ENCODE data around the gene PCK1.
"Not testable (repeated sequence)": the region's sequence is repeated elsewhere in the genome, so short reads cannot be mapped to it uniquely, and the experiment has no call there.

PCK1 gene

DNA sequence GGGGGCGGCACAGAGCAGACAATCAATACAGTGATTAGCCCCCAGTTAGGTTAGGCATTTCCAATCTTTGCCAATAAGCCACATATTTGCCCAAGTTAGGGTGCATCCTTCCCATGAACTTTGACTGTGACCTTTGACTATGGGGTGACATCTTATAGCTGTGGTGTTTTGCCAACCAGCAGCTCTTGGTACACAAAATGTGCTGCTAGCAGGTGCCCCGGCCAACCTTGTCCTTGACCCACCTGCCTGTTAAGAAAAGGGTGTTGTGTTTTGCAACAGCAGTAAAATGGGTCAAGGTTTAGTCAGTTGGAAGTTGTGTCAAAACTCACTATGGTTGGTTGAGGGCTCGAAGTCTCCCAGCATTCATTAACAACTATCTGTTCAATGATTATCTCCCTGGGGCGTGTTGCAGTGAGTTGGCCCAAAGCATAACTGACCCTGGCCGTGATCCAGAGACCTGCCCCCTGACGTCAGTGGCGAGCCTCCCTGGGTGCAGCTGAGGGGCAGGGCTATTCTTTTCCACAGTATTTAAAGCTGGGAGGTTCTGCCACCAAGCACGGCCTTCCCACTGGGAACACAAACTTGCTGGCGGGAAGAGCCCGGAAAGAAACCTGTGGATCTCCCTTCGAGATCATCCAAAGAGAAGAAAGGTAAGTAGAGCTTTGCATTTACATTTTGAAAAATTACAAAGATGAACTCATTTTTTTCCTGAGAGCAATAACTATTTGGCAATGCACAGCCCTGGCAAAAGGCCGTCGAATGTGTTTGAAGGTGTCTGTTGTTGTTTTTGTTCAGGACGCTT is at the start of gene PCK1:
PCK1 (plus strand) TSS at position 557 of the 802 bp plus-strand sequence. CDS start 302 bp downstream, outside the sequence.
- no peak within 1 kb of the TSS for H2AFZ ChIP-seq (ENCODE audit: low read depth, low read length)
- no peak within 1 kb of the TSS for H3K4me3 ChIP-seq (ENCODE audit: low read length)
- no peaks in the 10 kb centered on the region for H3K79me2 ChIP-seq (ENCODE audit: low read length)
- no peaks in the 10 kb centered on the region for H3K9me3 ChIP-seq (ENCODE audit: insufficient read depth, low read length)
- no peaks in the 10 kb centered on the region for H4K20me1 ChIP-seq (ENCODE audit: insufficient read depth, low read length)
- peaks cover 85% of the 10 kb centered on the region for H3K27me3 ChIP-seq (ENCODE audit: low read depth, low read length)
- TF ChIP-seq EZH2phosphoT487 (IDR thresholded peaks at IDR 0.05; ENCODE audit: low read depth) = no peak
- TF ChIP-seq, protein P1, sequence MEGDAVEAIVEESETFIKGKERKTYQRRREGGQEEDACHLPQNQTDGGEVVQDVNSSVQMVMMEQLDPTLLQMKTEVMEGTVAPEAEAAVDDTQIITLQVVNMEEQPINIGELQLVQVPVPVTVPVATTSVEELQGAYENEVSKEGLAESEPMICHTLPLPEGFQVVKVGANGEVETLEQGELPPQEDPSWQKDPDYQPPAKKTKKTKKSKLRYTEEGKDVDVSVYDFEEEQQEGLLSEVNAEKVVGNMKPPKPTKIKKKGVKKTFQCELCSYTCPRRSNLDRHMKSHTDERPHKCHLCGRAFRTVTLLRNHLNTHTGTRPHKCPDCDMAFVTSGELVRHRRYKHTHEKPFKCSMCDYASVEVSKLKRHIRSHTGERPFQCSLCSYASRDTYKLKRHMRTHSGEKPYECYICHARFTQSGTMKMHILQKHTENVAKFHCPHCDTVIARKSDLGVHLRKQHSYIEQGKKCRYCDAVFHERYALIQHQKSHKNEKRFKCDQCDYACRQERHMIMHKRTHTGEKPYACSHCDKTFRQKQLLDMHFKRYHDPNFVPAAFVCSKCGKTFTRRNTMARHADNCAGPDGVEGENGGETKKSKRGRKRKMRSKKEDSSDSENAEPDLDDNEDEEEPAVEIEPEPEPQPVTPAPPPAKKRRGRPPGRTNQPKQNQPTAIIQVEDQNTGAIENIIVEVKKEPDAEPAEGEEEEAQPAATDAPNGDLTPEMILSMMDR (IDR thresholded peaks at IDR 0.05; ENCODE audit: low read depth, low read length) = no peak
- H3K36me3 ChIP-seq (replicated peaks; ENCODE audit: low read depth, low read length) = no peaks in the 10 kb centered on the region
- no peak within 1 kb of the TSS for H3K27ac ChIP-seq (ENCODE audit: low read length)
- H3K4me2 ChIP-seq (ENCODE audit: low read length) = no peak within 1 kb of the TSS
- no peaks in the 10 kb centered on the region for H3K4me1 ChIP-seq (ENCODE audit: low read length)
- H3K9ac ChIP-seq (ENCODE audit: low read length) = no peak within 1 kb of the TSS

DNA sequence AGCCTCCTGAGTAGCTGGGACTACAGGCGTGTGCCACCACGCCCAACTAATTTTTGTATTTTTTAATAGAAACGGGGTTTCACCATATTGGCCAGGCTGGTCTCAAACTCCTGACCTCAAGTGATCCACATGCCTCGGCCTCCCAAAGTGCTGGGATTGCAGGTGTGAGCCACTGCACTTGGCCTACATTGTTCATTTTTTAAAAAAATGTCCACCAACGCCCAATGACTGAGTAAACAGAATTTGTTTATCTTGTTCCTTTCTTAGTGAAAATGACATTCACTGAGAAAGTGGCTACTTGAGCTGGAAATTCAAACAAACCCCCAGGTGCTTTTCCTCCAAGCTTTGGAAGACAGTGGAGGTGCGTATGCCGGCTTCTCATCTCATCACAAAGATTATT is 49.2 kb upstream of the PCK1 start:
- not testable (repeated sequence) for H3K4me3 ChIP-seq (ENCODE audit: low read length)

DNA sequence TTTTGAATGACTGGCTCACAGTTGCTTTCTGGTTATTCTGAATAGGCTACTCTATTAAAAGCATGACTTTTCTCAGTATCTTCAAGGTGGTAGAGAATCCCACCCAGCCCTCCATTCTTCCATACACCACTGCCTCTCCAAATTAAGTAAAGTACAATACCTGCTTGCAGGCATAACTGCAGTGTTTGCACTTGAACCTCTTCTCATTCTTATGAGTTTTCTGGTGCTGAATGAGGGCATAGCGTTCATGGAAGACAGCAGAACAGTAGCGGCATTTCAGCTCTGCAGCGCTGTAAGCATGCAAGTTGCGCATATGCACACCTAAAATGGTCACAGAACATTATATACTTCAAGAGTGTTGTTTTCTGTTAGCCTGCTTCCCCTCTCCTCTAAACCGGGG is 48.5 kb upstream of the PCK1 start:
- Histone ChIP-seq H3K79me2 (ENCODE audit: low read length) (no peaks in the 10 kb centered on the region), H3K4me2 (ENCODE audit: low read length) (no peak overlapping the region), H3K9ac (ENCODE audit: low read length) (no peak overlapping the region), H3K4me3 (ENCODE audit: low read length) (no peak overlapping the region), H2AFZ (ENCODE audit: low read depth, low read length) (no peak overlapping the region), H3K9me3 (ENCODE audit: insufficient read depth, low read length) (no peaks in the 10 kb centered on the region), H3K36me3 (replicated peaks; ENCODE audit: low read depth, low read length) (no peaks in the 10 kb centered on the region), H4K20me1 (ENCODE audit: insufficient read depth, low read length) (no peaks in the 10 kb centered on the region), H3K27me3 (ENCODE audit: low read depth, low read length) (peaks cover 21% of the 10 kb centered on the region), H3K27ac (ENCODE audit: low read length) (no peak overlapping the region), H3K4me1 (ENCODE audit: low read length) (peaks cover 6% of the 10 kb centered on the region; the same call in 1 of the 2 replicates)
- TF ChIP-seq EZH2phosphoT487 (IDR thresholded peaks at IDR 0.05; ENCODE audit: low read depth) = no peak
- TF ChIP-seq, protein P1 (IDR thresholded peaks at IDR 0.05; ENCODE audit: low read depth, low read length) = no peak

More for the DNA sequence above, 49.2 kb upstream of the PCK1 start:
- not testable (repeated sequence) for H3K4me2 ChIP-seq (ENCODE audit: low read length); H3K9ac ChIP-seq (ENCODE audit: low read length); H3K9me3 ChIP-seq (ENCODE audit: insufficient read depth, low read length); H4K20me1 ChIP-seq (ENCODE audit: insufficient read depth, low read length); H3K27ac ChIP-seq (ENCODE audit: low read length); H2AFZ ChIP-seq (ENCODE audit: low read depth, low read length); H3K36me3 ChIP-seq (replicated peaks; ENCODE audit: low read depth, low read length); H3K79me2 ChIP-seq (ENCODE audit: low read length); H3K4me1 ChIP-seq (ENCODE audit: low read length)
- H3K27me3 ChIP-seq (ENCODE audit: low read depth, low read length) = peaks cover 28% of the 10 kb centered on the region

DNA sequence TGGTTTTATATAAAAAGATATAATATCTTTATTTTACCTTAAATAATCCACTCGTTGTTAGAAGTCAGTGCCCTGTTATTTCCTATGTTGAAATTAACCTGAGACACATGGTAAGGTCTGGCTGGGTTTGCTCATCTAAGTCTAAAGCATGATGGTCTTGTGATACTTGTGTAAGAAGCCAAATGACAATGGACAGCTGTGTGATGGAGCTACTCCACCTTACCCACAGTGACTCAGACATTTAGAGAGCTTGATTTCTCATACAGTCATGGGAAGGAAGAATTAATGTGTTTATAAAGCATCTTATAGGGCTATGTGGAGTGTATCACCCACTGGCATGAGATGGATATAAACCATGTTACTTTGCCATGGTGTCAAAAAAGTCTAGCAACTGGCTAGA is 47.7 kb upstream of the PCK1 start:
- peaks cover 6% of the 10 kb centered on the region; the same call in 1 of the 2 replicates for H3K4me1 ChIP-seq (ENCODE audit: low read length)
- no peak overlapping the region for H2AFZ ChIP-seq (ENCODE audit: low read depth, low read length)

More for the DNA sequence above, 47.7 kb upstream of the PCK1 start:
- Histone ChIP-seq H3K4me2 (ENCODE audit: low read length) (no peak overlapping the region), H3K4me3 (ENCODE audit: low read length) (no peak overlapping the region), H3K27ac (ENCODE audit: low read length) (no peak overlapping the region), H3K9ac (ENCODE audit: low read length) (no peak overlapping the region), H3K36me3 (replicated peaks; ENCODE audit: low read depth, low read length) (no peaks in the 10 kb centered on the region), H3K79me2 (ENCODE audit: low read length) (no peaks in the 10 kb centered on the region), H3K27me3 (ENCODE audit: low read depth, low read length) (peaks cover 13% of the 10 kb centered on the region), H3K9me3 (ENCODE audit: insufficient read depth, low read length) (no peaks in the 10 kb centered on the region), H4K20me1 (ENCODE audit: insufficient read depth, low read length) (no peaks in the 10 kb centered on the region)
- TF ChIP-seq, protein P1 (IDR thresholded peaks at IDR 0.05; ENCODE audit: low read depth, low read length) = no peak
- no peak for TF ChIP-seq EZH2phosphoT487 (IDR thresholded peaks at IDR 0.05; ENCODE audit: low read depth)

Measured in OCI-LY3 (cell line).